H9 (cell line): ENCODE results near the gene DCAF6. TPM values are rescaled to one million over a fixed set of nuclear protein-coding genes. Genes with fewer than 3 reads are reported as not detected.

Experiments used
- DNase-seq: peaks from one replicate; pipeline ENCODE4 v3.0.0-alpha.2; 2017
- H2AFZ ChIP-seq: one replicate; pipeline ENCODE4 v1.6.1; 2013; ENCODE audit warnings: mild to moderate bottlenecking, low read length, control low read depth, moderate library complexity
- H2AK5ac ChIP-seq: 2 replicates; pipeline ENCODE4 v1.6.1; 2013; ENCODE audit warnings: low read length, control low read depth, mixed read lengths; ENCODE audit not compliant: insufficient read length
- H2BK120ac ChIP-seq: one replicate; pipeline ENCODE4 v1.6.1; 2013; ENCODE audit warnings: low read depth, mild to moderate bottlenecking, low read length, control low read depth, inconsistent platforms; ENCODE audit not compliant: poor library complexity, severe bottlenecking
- H2BK12ac ChIP-seq: 2 replicates; pipeline ENCODE4 v1.6.1; 2013; ENCODE audit warnings: low read length, control low read depth, mixed read lengths, low read depth; ENCODE audit not compliant: insufficient read length
- H2BK15ac ChIP-seq: 2 replicates; pipeline ENCODE4 v1.6.1; 2013; ENCODE audit warnings: low read depth, low read length, control low read depth
- H2BK20ac ChIP-seq: one replicate; pipeline ENCODE4 v1.6.1; 2013; ENCODE audit warnings: low read depth, mild to moderate bottlenecking, low read length, control low read depth, inconsistent platforms; ENCODE audit not compliant: poor library complexity, severe bottlenecking
- H2BK5ac ChIP-seq: 2 replicates; pipeline ENCODE4 v1.6.1; 2013; ENCODE audit warnings: low read length, control low read depth, mixed read lengths; ENCODE audit not compliant: insufficient read length
- H3K14ac ChIP-seq: 2 replicates; pipeline ENCODE4 v1.6.1; 2013; ENCODE audit warnings: low read length, control low read depth; ENCODE audit not compliant: insufficient read depth
- H3K18ac ChIP-seq: 2 replicates; pipeline ENCODE4 v1.6.1; 2013; ENCODE audit warnings: low read depth, mild to moderate bottlenecking, mixed read lengths, low read length, control low read depth; ENCODE audit not compliant: insufficient read length
- H3K23ac ChIP-seq: 2 replicates; pipeline ENCODE4 v1.6.1; 2013; ENCODE audit warnings: low read length, control low read depth, mixed read lengths, low read depth; ENCODE audit not compliant: insufficient read length
- H3K23me2 ChIP-seq: 2 replicates; pipeline ENCODE4 v1.6.1; 2013; ENCODE audit warnings: low read depth, mild to moderate bottlenecking, mixed read lengths, low read length, control low read depth; ENCODE audit not compliant: insufficient read length, poor library complexity, severe bottlenecking
- H3K27ac ChIP-seq: 2 replicates; pipeline ENCODE4 v1.5.1; 2013; ENCODE audit warnings: low read length, control low read depth, mixed read lengths, low read depth; ENCODE audit not compliant: insufficient read length
- H3K27me3 ChIP-seq: 2 replicates; pipeline ENCODE4 v1.6.1; 2013; ENCODE audit warnings: low read length, control low read depth, inconsistent platforms; ENCODE audit not compliant: insufficient read depth
- H3K4ac ChIP-seq: 2 replicates; pipeline ENCODE4 v1.6.1; 2013; ENCODE audit warnings: low read depth, mild to moderate bottlenecking, control low read depth, inconsistent platforms, low read length, moderate library complexity
- H3K4me1 ChIP-seq: 2 replicates; pipeline ENCODE4 v1.6.1; 2013; ENCODE audit warnings: low read length, control low read depth, inconsistent platforms; ENCODE audit not compliant: insufficient read depth
- H3K4me2 ChIP-seq: 2 replicates; pipeline ENCODE4 v1.6.1; 2013; ENCODE audit warnings: low read length, control low read depth, mixed read lengths; ENCODE audit not compliant: insufficient read length, insufficient read depth
- H3K56ac ChIP-seq: 2 replicates; pipeline ENCODE4 v1.6.1; 2013; ENCODE audit warnings: low read depth, mild to moderate bottlenecking, mixed read lengths, low read length, control low read depth; ENCODE audit not compliant: insufficient read length
- H3K79me1 ChIP-seq: 2 replicates; pipeline ENCODE4 v1.6.1; 2013; ENCODE audit warnings: low read depth, mild to moderate bottlenecking, moderate library complexity, low read length, control low read depth, inconsistent platforms; ENCODE audit not compliant: insufficient read depth, poor library complexity, severe bottlenecking
- H3K79me2 ChIP-seq: 2 replicates; pipeline ENCODE4 v1.6.1; 2013; ENCODE audit warnings: low read length, control low read depth, inconsistent platforms; ENCODE audit not compliant: insufficient read depth
- H3K9ac ChIP-seq: 2 replicates; pipeline ENCODE4 v1.6.1; 2013; ENCODE audit warnings: low read length, control low read depth, mixed read lengths; ENCODE audit not compliant: insufficient read length; ENCODE audit errors: extremely low read depth
- H3K9me3 ChIP-seq: one replicate; pipeline ENCODE4 v1.6.1; 2013; ENCODE audit warnings: low read depth, low read length, inconsistent platforms; ENCODE audit not compliant: control insufficient read depth
- H3T11ph ChIP-seq: one replicate; pipeline ENCODE4 v1.6.1; 2013; ENCODE audit warnings: mild to moderate bottlenecking, low read length, control low read depth, inconsistent platforms
- H4K20me1 ChIP-seq: one replicate; pipeline ENCODE4 v1.6.1; 2013; ENCODE audit not compliant: control insufficient read depth, insufficient read length, insufficient read depth
- H4K5ac ChIP-seq: 2 replicates; pipeline ENCODE4 v1.6.1; 2013; ENCODE audit warnings: low read depth, mild to moderate bottlenecking, mixed read lengths, low read length, control low read depth; ENCODE audit not compliant: insufficient read length
- H4K8ac ChIP-seq: replicated peaks from 2 replicates; pipeline ENCODE4 v1.6.1; 2013; ENCODE audit warnings: low read length, control low read depth, mixed read lengths, low read depth; ENCODE audit not compliant: insufficient read length
- H4K91ac ChIP-seq: 2 replicates; pipeline ENCODE4 v1.6.1; 2013; ENCODE audit warnings: low read depth, mild to moderate bottlenecking, moderate library complexity, mixed read lengths, low read length, control low read depth; ENCODE audit not compliant: insufficient read length
- H3K27ac Mint-ChIP-seq, 3 experiments: 2 replicates in 2 of 3; 3 replicates in 1 of 3; pipeline ENCODE4 v1.8.0; 2020 to 2021; ENCODE audit warnings: mixed read lengths in 3 of 3, mild to moderate bottlenecking in 1 of 3, moderate library complexity in 1 of 3
- H3K27me3 Mint-ChIP-seq: 2 replicates; pipeline ENCODE4 v1.8.0; 2021; ENCODE audit warnings: low read depth, mild to moderate bottlenecking, moderate library complexity, mixed read lengths
- H3K36me3 Mint-ChIP-seq, 3 experiments: 2 replicates in 2 of 3; 3 replicates in 1 of 3; pipeline ENCODE4 v1.8.0; 2020 to 2021; ENCODE audit warnings: low read depth in 3 of 3, mixed read lengths in 3 of 3; ENCODE audit not compliant: insufficient read depth in 1 of 3
- H3K4me1 Mint-ChIP-seq, 2 experiments: 2 replicates each; pipeline ENCODE4 v1.8.0; 2020; ENCODE audit warnings: mixed read lengths in 2 of 2
- H3K4me3 Mint-ChIP-seq, 2 experiments: 2 replicates in 1 of 2; 3 replicates in 1 of 2; pipeline ENCODE4 v1.8.0; 2020 to 2021; ENCODE audit warnings: mild to moderate bottlenecking in 2 of 2, mixed read lengths in 2 of 2, moderate library complexity in 1 of 2
- H3K9me3 Mint-ChIP-seq, 2 experiments: 2 replicates in 1 of 2; 3 replicates in 1 of 2; pipeline ENCODE4 v1.8.0; 2020; ENCODE audit warnings: mild to moderate bottlenecking in 2 of 2, mixed read lengths in 2 of 2, moderate library complexity in 1 of 2
- WGBS: extraction: QIAGEN DNeasy Blood & Tissue Kit; methylation state at CpG from one replicate; pipeline ENCODE4 v1.1.7; 2013; ENCODE audit warnings: missing lambda C conversion rate, low lambda C conversion rate, mixed read lengths; ENCODE audit not compliant: insufficient read length; ENCODE audit errors: extremely low coverage; 5-methylcytosine and 5-hydroxymethylcytosine counted together
- total RNA-seq: library from RNA; stranded (reverse); gene quantifications from 2 replicates; pipeline ENCODE4 v1.2.1, GENCODE V29; 2021
- TF ChIP-seq, protein P1 (sequence below): fragments of 200-600 bp; sonication (generic); conservative IDR thresholded peaks from 3 replicates; pipeline ENCODE4 v1.8.0; 2021; ENCODE audit warnings: antibody characterized with exemption, mild to moderate bottlenecking

DCAF6 gene
- total RNA-seq, 1 experiment from 2014 or later: 16.0 TPM

GRCh38 chr1:167924543-167925231, 11.8 kb upstream of the DCAF6 start:
- Histone ChIP-seq H2AFZ (no peak overlapping the region), H4K5ac (no peak overlapping the region), H3K23me2 (no peaks in the 10 kb centered on the region), H4K8ac (no peak overlapping the region), H3K79me1 (no peaks in the 10 kb centered on the region), H3K56ac (no peak overlapping the region), H3K27me3 (no peaks in the 10 kb centered on the region), H2BK12ac (no peak overlapping the region), H3K9me3 (no peaks in the 10 kb centered on the region), H3K9ac (no peak overlapping the region), H3K23ac (no peak overlapping the region), H2AK5ac (no peak overlapping the region), H2BK15ac (no peak overlapping the region), H3K4ac (no peak overlapping the region), H3K18ac (no peak overlapping the region), H3K4me1 (no peaks in the 10 kb centered on the region), H3K27ac (no peak overlapping the region), H4K20me1 (no peaks in the 10 kb centered on the region), H3K4me2 (no peak overlapping the region), H2BK120ac (no peak overlapping the region), H4K91ac (no peak overlapping the region), H3T11ph (no peak overlapping the region), H2BK5ac (no peak overlapping the region), H2BK20ac (no peak overlapping the region), H3K79me2 (no peaks in the 10 kb centered on the region), H3K14ac (no peak overlapping the region)
- Mint-ChIP-seq H3K36me3 (no peaks in the 10 kb centered on the region), H3K9me3 (no peaks in the 10 kb centered on the region), H3K27ac (no peak overlapping the region), H3K27me3 (no peaks in the 10 kb centered on the region), H3K4me1 (peaks cover 4 to 6% of the 10 kb centered on the region in 2 experiments; a peak in 3 of 4 replicates), H3K4me3 (no peak overlapping the region)
- TF ChIP-seq, protein P1, sequence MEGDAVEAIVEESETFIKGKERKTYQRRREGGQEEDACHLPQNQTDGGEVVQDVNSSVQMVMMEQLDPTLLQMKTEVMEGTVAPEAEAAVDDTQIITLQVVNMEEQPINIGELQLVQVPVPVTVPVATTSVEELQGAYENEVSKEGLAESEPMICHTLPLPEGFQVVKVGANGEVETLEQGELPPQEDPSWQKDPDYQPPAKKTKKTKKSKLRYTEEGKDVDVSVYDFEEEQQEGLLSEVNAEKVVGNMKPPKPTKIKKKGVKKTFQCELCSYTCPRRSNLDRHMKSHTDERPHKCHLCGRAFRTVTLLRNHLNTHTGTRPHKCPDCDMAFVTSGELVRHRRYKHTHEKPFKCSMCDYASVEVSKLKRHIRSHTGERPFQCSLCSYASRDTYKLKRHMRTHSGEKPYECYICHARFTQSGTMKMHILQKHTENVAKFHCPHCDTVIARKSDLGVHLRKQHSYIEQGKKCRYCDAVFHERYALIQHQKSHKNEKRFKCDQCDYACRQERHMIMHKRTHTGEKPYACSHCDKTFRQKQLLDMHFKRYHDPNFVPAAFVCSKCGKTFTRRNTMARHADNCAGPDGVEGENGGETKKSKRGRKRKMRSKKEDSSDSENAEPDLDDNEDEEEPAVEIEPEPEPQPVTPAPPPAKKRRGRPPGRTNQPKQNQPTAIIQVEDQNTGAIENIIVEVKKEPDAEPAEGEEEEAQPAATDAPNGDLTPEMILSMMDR: no peak
- WGBS: 100% methylated on average over 1 of the region's 2 CpGs
- no peak for DNase-seq
